Stimulated activated CD4-positive, alpha-beta T cell treated with anti-CD3 and anti-CD28 coated beads, Interleukin-12 subunit alpha, Interleukin-12 subunit beta, amount 100 ng/mL, for 4 hours (primary cell): Measurements from ENCODE around the gene NLRX1.
A peak's percentile ranks its signal among the peaks of the same experiment; 100 is the strongest.
"Not testable (repeated sequence)": the region's sequence is repeated elsewhere in the genome, so short reads cannot be mapped to it uniquely, and the experiment has no call there.

Source experiments
- DNase-seq: peaks from one replicate; pipeline ENCODE4 v3.0.0-alpha.2; 2020

The NLRX1 gene

GRCh38 chr11:119188067-119188466, 19.5 kb downstream of the NLRX1 start:
- no peak for DNase-seq

GRCh38 chr11:119188887-119189286, 20.4 kb downstream of the NLRX1 start:
- no peak for DNase-seq

GRCh38 chr11:119189393-119189792, 20.9 kb downstream of the NLRX1 start:
- no peak for DNase-seq

GRCh38 chr11:119190531-119190930, 22.0 kb downstream of the NLRX1 start:
- DNase-seq, result no peak

- DNase-seq, result not testable (repeated sequence)
Observed at GRCh38 chr11:119191265-119191664, 22.7 kb downstream of the NLRX1 start.

- DNase-seq, result no peak
Observed at GRCh38 chr11:119192111-119192510, 23.6 kb downstream of the NLRX1 start.

GRCh38 chr11:119193001-119193400, 24.5 kb downstream of the NLRX1 start:
- DNase-seq, result no peak

GRCh38 chr11:119193626-119194025, 25.1 kb downstream of the NLRX1 start:
- DNase-seq, result no peak

GRCh38 chr11:119194811-119195440, 26.4 kb downstream of the NLRX1 start:
- no peak for DNase-seq

GRCh38 chr11:119195680-119196079, 27.2 kb downstream of the NLRX1 start:
- DNase-seq, result no peak

GRCh38 chr11:119196833-119197483, 28.4 kb downstream of the NLRX1 start:
- DNase-seq, result peak; percentile 36

- DNase-seq, result no peak
Observed at GRCh38 chr11:119198925-119199324, 30.4 kb downstream of the NLRX1 start.

- DNase-seq, result not testable (repeated sequence)
Observed at GRCh38 chr11:119201236-119201635, 32.7 kb downstream of the NLRX1 start.

GRCh38 chr11:119202554-119202953, 34.0 kb downstream of the NLRX1 start:
- no peak for DNase-seq

GRCh38 chr11:119204066-119204465, 35.5 kb downstream of the NLRX1 start:
- no peak for DNase-seq

- DNase-seq, result no peak
Observed at GRCh38 chr11:119205080-119205479, 36.6 kb downstream of the NLRX1 start.

- peak; percentile 99 for DNase-seq
Observed at GRCh38 chr11:119205574-119206510, 37.3 kb downstream of the NLRX1 start, which contains the start of gene CBL. Gene CBL (plus strand): TSS chr11:119206339. CDS start chr11:119206418, 79 bp downstream.

GRCh38 chr11:119206511-119207414, 38.2 kb downstream of the NLRX1 start:
- peak; percentile 56 for DNase-seq

GRCh38 chr11:119207415-119207960, 39.0 kb downstream of the NLRX1 start:
- no peak for DNase-seq

GRCh38 chr11:119209186-119209585, 40.7 kb downstream of the NLRX1 start:
- DNase-seq, result no peak

GRCh38 chr11:119210050-119210449, 41.5 kb downstream of the NLRX1 start:
- no peak for DNase-seq
